ENCODE measurements around the gene RFT1. TPM values are rescaled to one million over a fixed set of nuclear protein-coding genes. Genes with fewer than 3 reads are reported as not detected.
A peak's percentile ranks its signal among the peaks of the same experiment; 100 is the strongest.

RFT1 gene
- total RNA-seq, 1 donor from 2014 or later = 19.2 TPM

- H3K4me2 ChIP-seq (ENCODE audit: low read length) = no peak overlapping the region
- no peaks in the 10 kb centered on the region for H3K27me3 ChIP-seq (ENCODE audit: insufficient read depth, low read length)
- H3K9ac ChIP-seq (ENCODE audit: low read length) = no peak overlapping the region
- FAIRE-seq = no peak
- Mint-ChIP-seq H3K27me3 (ENCODE audit: low read depth, unreplicated experiment) (peaks cover 36% of the 10 kb centered on the region), H3K36me3 (ENCODE audit: low read depth, unreplicated experiment) (peaks cover 2% of the 10 kb centered on the region), H3K4me3 (ENCODE audit: unreplicated experiment) (peak overlapping the region; percentile 9), H3K27ac (ENCODE audit: unreplicated experiment) (no peak overlapping the region), H3K9me3 (ENCODE audit: unreplicated experiment) (no peaks in the 10 kb centered on the region), H3K4me1 (ENCODE audit: low read depth, unreplicated experiment) (peaks cover 1% of the 10 kb centered on the region)
- no peak overlapping the region for H3K4me3 ChIP-seq (ENCODE audit: insufficient read depth, low read depth, low read length)
- H3K79me2 ChIP-seq (ENCODE audit: insufficient read depth, low read length) = no peaks in the 10 kb centered on the region
- TF ChIP-seq EZH2 (IDR thresholded peaks at IDR 0.05; ENCODE audit: insufficient read depth, low read length) (no peak), CTCF (IDR thresholded peaks at IDR 0.05; ENCODE audit: insufficient read depth, low read depth, low read length) (no peak)
- no peaks in the 10 kb centered on the region for H3K36me3 ChIP-seq (ENCODE audit: insufficient read depth, low read length)
- no peak for DNase-seq (ENCODE audit: low read depth)
- H3K9me3 ChIP-seq (ENCODE audit: insufficient read depth, low read depth, low read length) = no peaks in the 10 kb centered on the region
- no peak overlapping the region for H2AFZ ChIP-seq (ENCODE audit: low read depth, low read length)
- H4K20me1 ChIP-seq (ENCODE audit: insufficient read depth, low read length) = no peaks in the 10 kb centered on the region
- H3K4me1 ChIP-seq (ENCODE audit: insufficient read depth, low read length) = peaks cover 7% of the 10 kb centered on the region
- H3K27ac ChIP-seq (ENCODE audit: low read depth, low read length) = no peak overlapping the region
Measured at GRCh38 chr3:53147151-53147902, 17.1 kb upstream of the RFT1 start.

- H3K4me3 ChIP-seq (ENCODE audit: insufficient read depth, low read depth, low read length) = no peak overlapping the region
- H3K4me1 Mint-ChIP-seq (ENCODE audit: low read depth, unreplicated experiment) = peaks cover 1% of the 10 kb centered on the region
- no peak overlapping the region for H3K4me3 Mint-ChIP-seq (ENCODE audit: unreplicated experiment)
- no peak for FAIRE-seq
- no peak overlapping the region for H3K27ac Mint-ChIP-seq (ENCODE audit: unreplicated experiment)
- no peak overlapping the region for H3K27ac ChIP-seq (ENCODE audit: low read depth, low read length)
- H3K27me3 Mint-ChIP-seq (ENCODE audit: low read depth, unreplicated experiment) = peaks cover 30% of the 10 kb centered on the region
- no peaks in the 10 kb centered on the region for H4K20me1 ChIP-seq (ENCODE audit: insufficient read depth, low read length)
- no peaks in the 10 kb centered on the region for H3K36me3 ChIP-seq (ENCODE audit: insufficient read depth, low read length)
- no peak overlapping the region for H2AFZ ChIP-seq (ENCODE audit: low read depth, low read length)
- peaks cover 2% of the 10 kb centered on the region for H3K36me3 Mint-ChIP-seq (ENCODE audit: low read depth, unreplicated experiment)
- no peak for TF ChIP-seq EZH2 (IDR thresholded peaks at IDR 0.05; ENCODE audit: insufficient read depth, low read length)
- TF ChIP-seq CTCF (IDR thresholded peaks at IDR 0.05; ENCODE audit: insufficient read depth, low read depth, low read length) = no peak
- H3K9me3 Mint-ChIP-seq (ENCODE audit: unreplicated experiment) = no peaks in the 10 kb centered on the region
- H3K27me3 ChIP-seq (ENCODE audit: insufficient read depth, low read length) = no peaks in the 10 kb centered on the region
- H3K4me2 ChIP-seq (ENCODE audit: low read length) = no peak overlapping the region
- H3K79me2 ChIP-seq (ENCODE audit: insufficient read depth, low read length) = no peaks in the 10 kb centered on the region
- peaks cover 7% of the 10 kb centered on the region for H3K4me1 ChIP-seq (ENCODE audit: insufficient read depth, low read length)
- DNase-seq (ENCODE audit: low read depth) = no peak
- no peaks in the 10 kb centered on the region for H3K9me3 ChIP-seq (ENCODE audit: insufficient read depth, low read depth, low read length)
- no peak overlapping the region for H3K9ac ChIP-seq (ENCODE audit: low read length)
Measured at GRCh38 chr3:53146319-53146891, 16.2 kb upstream of the RFT1 start.

GRCh38 chr3:53145713-53146080 is 15.5 kb upstream of the RFT1 start:
- no peak overlapping the region for H2AFZ ChIP-seq (ENCODE audit: low read depth, low read length)
- no peak overlapping the region for H3K4me3 ChIP-seq (ENCODE audit: insufficient read depth, low read depth, low read length)
- H4K20me1 ChIP-seq (ENCODE audit: insufficient read depth, low read length) = no peaks in the 10 kb centered on the region
- no peaks in the 10 kb centered on the region for H3K9me3 Mint-ChIP-seq (ENCODE audit: unreplicated experiment)
- no peaks in the 10 kb centered on the region for H3K9me3 ChIP-seq (ENCODE audit: insufficient read depth, low read depth, low read length)
- no peak for TF ChIP-seq CTCF (IDR thresholded peaks at IDR 0.05; ENCODE audit: insufficient read depth, low read depth, low read length)
- no peak overlapping the region for H3K4me2 ChIP-seq (ENCODE audit: low read length)
- H3K36me3 Mint-ChIP-seq (ENCODE audit: low read depth, unreplicated experiment) = peaks cover 2% of the 10 kb centered on the region
- no peaks in the 10 kb centered on the region for H3K79me2 ChIP-seq (ENCODE audit: insufficient read depth, low read length)
- no peaks in the 10 kb centered on the region for H3K27me3 ChIP-seq (ENCODE audit: insufficient read depth, low read length)
- no peak for FAIRE-seq
- H3K27ac ChIP-seq (ENCODE audit: low read depth, low read length) = no peak overlapping the region
- H3K36me3 ChIP-seq (ENCODE audit: insufficient read depth, low read length) = no peaks in the 10 kb centered on the region
- H3K4me1 ChIP-seq (ENCODE audit: insufficient read depth, low read length) = peaks cover 7% of the 10 kb centered on the region
- peaks cover 1% of the 10 kb centered on the region for H3K4me1 Mint-ChIP-seq (ENCODE audit: low read depth, unreplicated experiment)
- peaks cover 25% of the 10 kb centered on the region for H3K27me3 Mint-ChIP-seq (ENCODE audit: low read depth, unreplicated experiment)
- H3K27ac Mint-ChIP-seq (ENCODE audit: unreplicated experiment) = no peak overlapping the region
- H3K4me3 Mint-ChIP-seq (ENCODE audit: unreplicated experiment) = no peak overlapping the region
- no peak overlapping the region for H3K9ac ChIP-seq (ENCODE audit: low read length)
- DNase-seq (ENCODE audit: low read depth) = no peak
